ENCODE results near the gene MCF2L2.

Gene MCF2L2

DNA sequence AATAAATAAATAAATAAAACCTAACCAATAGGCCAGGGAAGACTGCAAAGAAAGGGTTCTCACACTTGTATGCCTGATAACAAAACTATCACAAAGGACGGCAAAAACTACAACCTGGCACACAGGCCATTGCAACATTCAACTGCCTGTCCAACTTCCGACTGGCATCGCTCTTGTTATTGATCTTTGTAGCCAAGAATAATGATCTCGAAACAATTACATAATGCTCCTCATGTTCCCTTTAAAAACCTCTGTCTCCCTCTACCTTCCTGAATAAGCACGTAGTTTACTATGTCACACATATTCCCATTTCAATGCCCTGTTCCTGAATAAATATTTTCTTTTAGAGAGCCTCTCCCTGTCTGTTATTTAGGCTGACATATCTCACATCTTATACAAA is 101.1 kb downstream of the MCF2L2 start:
- no peak for TF ChIP-seq SIN3A (IDR thresholded peaks at IDR 0.05; ENCODE audit: borderline replicate concordance, insufficient read depth, low read length)
- TF ChIP-seq FOXP2 (optimal IDR thresholded peaks at IDR 0.05; ENCODE audit: borderline replicate concordance, extremely low read depth, extremely low read length, insufficient read depth): no peak
- no peak for TF ChIP-seq TAF1 (IDR thresholded peaks at IDR 0.05; ENCODE audit: borderline replicate concordance, insufficient read depth, low read length)
- TF ChIP-seq, protein P1, sequence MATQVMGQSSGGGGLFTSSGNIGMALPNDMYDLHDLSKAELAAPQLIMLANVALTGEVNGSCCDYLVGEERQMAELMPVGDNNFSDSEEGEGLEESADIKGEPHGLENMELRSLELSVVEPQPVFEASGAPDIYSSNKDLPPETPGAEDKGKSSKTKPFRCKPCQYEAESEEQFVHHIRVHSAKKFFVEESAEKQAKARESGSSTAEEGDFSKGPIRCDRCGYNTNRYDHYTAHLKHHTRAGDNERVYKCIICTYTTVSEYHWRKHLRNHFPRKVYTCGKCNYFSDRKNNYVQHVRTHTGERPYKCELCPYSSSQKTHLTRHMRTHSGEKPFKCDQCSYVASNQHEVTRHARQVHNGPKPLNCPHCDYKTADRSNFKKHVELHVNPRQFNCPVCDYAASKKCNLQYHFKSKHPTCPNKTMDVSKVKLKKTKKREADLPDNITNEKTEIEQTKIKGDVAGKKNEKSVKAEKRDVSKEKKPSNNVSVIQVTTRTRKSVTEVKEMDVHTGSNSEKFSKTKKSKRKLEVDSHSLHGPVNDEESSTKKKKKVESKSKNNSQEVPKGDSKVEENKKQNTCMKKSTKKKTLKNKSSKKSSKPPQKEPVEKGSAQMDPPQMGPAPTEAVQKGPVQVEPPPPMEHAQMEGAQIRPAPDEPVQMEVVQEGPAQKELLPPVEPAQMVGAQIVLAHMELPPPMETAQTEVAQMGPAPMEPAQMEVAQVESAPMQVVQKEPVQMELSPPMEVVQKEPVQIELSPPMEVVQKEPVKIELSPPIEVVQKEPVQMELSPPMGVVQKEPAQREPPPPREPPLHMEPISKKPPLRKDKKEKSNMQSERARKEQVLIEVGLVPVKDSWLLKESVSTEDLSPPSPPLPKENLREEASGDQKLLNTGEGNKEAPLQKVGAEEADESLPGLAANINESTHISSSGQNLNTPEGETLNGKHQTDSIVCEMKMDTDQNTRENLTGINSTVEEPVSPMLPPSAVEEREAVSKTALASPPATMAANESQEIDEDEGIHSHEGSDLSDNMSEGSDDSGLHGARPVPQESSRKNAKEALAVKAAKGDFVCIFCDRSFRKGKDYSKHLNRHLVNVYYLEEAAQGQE (IDR thresholded peaks at IDR 0.05; ENCODE audit: insufficient read depth in 1 of 2, low read depth in 2 of 2, low read length in 2 of 2): no peak
- no peak for TF ChIP-seq POLR2AphosphoS5 (IDR thresholded peaks at IDR 0.05; ENCODE audit: low read depth, low read length)

DNA sequence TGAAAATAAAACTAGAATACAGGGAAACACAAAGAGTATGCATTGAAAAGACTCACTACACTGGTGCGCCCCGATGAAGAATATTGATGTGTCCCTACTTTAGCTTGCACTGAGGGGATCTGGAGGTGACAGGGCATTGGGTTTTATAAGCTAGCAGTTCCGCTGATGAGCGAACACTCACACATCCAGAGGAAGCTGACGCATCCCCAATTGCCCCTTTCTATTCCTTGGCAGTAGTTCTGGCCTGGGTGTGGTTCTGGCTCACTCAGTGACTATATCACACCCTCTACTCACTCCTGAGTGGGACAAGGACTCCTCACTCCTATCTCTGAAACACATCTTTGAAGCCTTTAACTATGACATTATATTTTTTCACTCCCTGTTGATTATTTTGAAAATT is 104.3 kb downstream of the MCF2L2 start:
- no peak for TF ChIP-seq SIN3A (IDR thresholded peaks at IDR 0.05; ENCODE audit: borderline replicate concordance, insufficient read depth, low read length)
- no peak for TF ChIP-seq TAF1 (IDR thresholded peaks at IDR 0.05; ENCODE audit: borderline replicate concordance, insufficient read depth, low read length)
- no peak for TF ChIP-seq FOXP2 (optimal IDR thresholded peaks at IDR 0.05; ENCODE audit: borderline replicate concordance, extremely low read depth, extremely low read length, insufficient read depth)
- TF ChIP-seq, protein P1 (IDR thresholded peaks at IDR 0.05; ENCODE audit: insufficient read depth in 1 of 2, low read depth in 2 of 2, low read length in 2 of 2): no peak
- TF ChIP-seq POLR2AphosphoS5 (IDR thresholded peaks at IDR 0.05; ENCODE audit: low read depth, low read length): no peak

DNA sequence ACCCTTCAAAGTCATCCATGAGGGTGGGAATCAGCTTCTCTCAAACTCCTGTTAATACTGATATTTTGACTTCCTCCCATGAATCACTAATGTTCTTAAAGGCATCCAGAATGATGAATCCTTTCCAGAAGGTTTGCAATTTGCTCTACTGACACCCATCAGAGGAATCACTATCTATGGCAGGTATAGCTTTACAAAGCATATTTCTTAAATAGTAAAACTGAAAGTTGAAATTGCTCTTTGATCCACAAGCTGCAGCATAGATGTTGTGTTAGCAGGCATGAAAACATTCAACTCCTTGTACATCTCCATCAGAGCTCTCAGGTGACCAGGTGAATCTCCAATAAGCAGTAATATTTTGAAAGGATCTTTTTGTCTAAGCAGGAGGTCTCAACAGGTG is 109.0 kb downstream of the MCF2L2 start:
- no peak for TF ChIP-seq SIN3A (IDR thresholded peaks at IDR 0.05; ENCODE audit: borderline replicate concordance, insufficient read depth, low read length)
- TF ChIP-seq FOXP2 (optimal IDR thresholded peaks at IDR 0.05; ENCODE audit: borderline replicate concordance, extremely low read depth, extremely low read length, insufficient read depth): no peak
- TF ChIP-seq TAF1 (IDR thresholded peaks at IDR 0.05; ENCODE audit: borderline replicate concordance, insufficient read depth, low read length): no peak
- TF ChIP-seq, protein P1 (IDR thresholded peaks at IDR 0.05; ENCODE audit: insufficient read depth in 1 of 2, low read depth in 2 of 2, low read length in 2 of 2): no peak
- no peak for TF ChIP-seq POLR2AphosphoS5 (IDR thresholded peaks at IDR 0.05; ENCODE audit: low read depth, low read length)

DNA sequence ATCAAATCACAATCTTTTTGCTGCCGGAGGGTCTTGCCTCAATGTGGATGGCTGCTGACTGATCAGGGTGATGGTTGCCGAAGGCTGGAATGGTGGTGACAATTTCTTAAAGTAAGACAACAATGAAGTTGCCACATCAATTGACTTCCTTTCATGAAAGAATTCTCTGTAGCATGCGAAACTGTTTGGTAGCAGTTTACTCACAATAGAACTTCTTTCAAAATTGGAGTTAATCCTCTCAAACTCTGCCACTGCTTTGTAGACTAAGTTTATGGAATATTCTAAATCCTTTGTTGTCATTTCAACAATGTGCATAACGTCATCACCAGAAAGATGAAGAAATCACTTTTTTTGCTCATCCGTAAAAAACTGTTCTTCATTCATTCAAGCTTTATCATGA is 109.5 kb downstream of the MCF2L2 start:
- TF ChIP-seq POLR2AphosphoS5 (IDR thresholded peaks at IDR 0.05; ENCODE audit: low read depth, low read length): no peak
- TF ChIP-seq, protein P1 (IDR thresholded peaks at IDR 0.05; ENCODE audit: insufficient read depth in 1 of 2, low read depth in 2 of 2, low read length in 2 of 2): no peak
- no peak for TF ChIP-seq FOXP2 (optimal IDR thresholded peaks at IDR 0.05; ENCODE audit: borderline replicate concordance, extremely low read depth, extremely low read length, insufficient read depth)
- no peak for TF ChIP-seq TAF1 (IDR thresholded peaks at IDR 0.05; ENCODE audit: borderline replicate concordance, insufficient read depth, low read length)

Data from PFSK-1 (cell line).